Activated gamma-delta T cell (primary cell): ENCODE measurements around the gene ZNF655.
A peak's percentile ranks its signal among the peaks of the same experiment; 100 is the strongest.
"Not testable (repeated sequence)": the region's sequence is repeated elsewhere in the genome, so short reads cannot be mapped to it uniquely, and the experiment has no call there.

ENCODE experiments used
- DNase-seq: peaks from one replicate; lab custom pipeline; 2025; lab: John Stamatoyannopoulos, UW
- total RNA-seq, 2 donors: gene quantifications; one replicate each; lab custom pipeline; 2026; lab: John Stamatoyannopoulos, UW

ZNF655 gene, protein sequence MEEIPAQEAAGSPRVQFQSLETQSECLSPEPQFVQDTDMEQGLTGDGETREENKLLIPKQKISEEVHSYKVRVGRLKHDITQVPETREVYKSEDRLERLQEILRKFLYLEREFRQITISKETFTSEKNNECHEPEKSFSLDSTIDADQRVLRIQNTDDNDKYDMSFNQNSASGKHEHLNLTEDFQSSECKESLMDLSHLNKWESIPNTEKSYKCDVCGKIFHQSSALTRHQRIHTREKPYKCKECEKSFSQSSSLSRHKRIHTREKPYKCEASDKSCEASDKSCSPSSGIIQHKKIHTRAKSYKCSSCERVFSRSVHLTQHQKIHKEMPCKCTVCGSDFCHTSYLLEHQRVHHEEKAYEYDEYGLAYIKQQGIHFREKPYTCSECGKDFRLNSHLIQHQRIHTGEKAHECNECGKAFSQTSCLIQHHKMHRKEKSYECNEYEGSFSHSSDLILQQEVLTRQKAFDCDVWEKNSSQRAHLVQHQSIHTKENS
- total RNA-seq, result 318 to 458 reads per million in 2 donors

DNA sequence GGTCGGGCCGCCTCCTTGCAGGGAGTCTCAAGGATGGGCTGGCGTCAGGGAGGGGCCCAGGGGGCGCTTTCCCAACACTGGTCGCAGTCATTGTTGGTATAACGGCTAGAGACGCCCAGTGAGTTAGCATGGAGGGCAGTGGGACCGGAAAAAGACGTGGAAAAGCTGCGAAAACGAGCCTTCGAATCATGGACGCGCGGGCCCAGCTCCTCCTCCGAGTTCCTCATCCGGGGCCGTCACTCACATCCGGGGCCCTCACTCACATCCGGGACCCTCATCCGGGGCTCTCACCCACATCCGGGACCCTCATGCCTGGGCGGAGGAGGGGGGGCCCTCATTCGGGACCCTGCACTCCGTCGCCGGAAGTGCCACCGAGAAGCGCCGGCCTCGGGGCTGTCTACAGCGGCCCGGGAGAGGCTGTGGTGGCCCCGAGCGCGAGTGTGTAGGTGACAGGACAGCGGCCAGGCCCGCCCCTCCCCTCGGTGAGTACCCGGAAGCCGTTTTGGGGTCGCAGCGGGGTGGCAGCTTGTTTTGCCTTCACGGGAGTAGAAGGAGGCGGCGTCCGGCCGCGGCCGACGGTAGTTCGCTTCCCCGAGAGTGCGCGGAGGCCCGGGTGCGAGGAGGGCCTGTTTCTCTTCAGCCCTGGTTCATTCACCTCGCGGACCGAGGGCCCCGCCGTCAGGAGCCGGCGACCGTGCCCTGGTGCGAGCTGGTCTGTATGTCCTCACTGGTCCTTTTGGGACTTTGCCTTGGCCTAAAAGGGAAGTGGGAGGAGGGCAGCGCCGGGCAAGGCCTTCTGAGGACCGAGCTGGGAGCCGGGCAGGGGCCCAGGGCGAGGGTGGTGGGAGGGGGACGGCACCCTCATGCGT, at the start of gene ZNF655:
ZNF655 (plus strand) TSS at position 337 of the 869 bp plus-strand sequence. CDS start 1,918 bp downstream, outside the sequence.
- peak; percentile 86 for DNase-seq

DNA sequence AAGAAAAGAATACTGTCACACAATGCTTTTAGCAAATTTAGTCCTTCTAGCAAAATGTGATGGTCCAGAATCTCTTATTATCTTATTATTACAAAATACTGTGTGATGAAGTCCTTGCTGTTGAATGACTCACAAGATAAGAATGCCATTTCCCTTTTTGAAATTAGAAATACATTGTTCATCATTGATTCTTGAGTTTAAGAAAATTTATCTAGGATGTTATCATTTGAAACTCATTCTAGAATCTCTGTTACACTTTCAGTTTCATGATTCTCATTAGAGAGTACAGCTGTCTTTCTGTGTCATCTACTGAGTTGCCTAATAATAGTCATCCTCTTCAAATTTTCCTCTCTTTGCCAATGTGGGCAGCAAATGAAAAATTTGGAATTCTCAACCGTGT, 44.4 kb upstream of the ZNF655 start:
- DNase-seq, result no peak

DNA sequence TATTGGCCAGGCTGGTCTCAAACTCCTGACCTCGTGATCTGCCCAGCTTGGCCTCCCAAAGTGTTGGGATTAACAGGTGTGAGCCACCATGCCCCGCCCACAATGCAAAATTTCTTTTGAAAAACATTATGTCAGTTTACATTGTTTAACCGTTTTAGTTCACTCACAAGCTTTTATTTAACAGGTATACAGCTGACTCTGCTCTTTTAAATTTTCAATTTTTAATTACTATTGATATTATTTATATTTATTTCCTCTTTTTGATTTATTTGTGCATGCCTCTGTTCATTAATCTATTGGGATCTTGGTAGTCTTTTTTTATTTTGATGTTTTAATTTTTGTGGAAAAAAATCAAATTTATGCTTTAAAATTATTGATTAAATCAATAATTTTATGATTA, 37.0 kb upstream of the ZNF655 start:
- no peak for DNase-seq

DNA sequence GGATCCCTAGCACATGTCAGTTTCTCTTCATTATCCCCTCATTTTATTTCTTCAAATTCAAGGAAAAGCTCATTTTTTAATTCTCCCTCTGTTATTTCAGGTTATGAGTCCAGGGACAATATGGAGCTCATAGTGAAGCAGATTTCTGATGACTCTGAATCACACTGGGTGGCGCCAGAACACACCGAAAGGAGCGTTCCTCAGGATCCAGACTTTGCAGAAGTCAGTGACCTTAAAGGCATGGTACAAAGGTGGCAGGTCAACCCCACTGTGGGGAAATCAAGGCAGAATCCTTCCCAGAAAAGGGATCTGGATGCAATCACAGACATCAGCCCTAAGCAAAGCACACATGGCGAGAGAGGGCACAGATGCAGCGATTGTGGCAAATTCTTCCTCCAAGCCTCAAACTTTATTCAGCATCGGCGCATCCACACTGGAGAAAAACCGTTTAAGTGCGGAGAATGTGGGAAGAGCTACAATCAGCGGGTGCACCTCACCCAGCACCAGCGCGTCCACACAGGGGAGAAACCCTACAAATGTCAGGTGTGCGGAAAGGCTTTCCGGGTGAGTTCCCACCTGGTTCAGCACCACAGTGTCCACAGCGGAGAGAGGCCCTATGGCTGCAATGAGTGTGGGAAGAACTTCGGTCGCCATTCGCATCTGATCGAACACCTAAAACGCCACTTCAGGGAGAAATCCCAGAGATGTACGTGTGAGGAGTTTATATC, 32.6 kb upstream of the ZNF655 start:
- no peak for DNase-seq

DNA sequence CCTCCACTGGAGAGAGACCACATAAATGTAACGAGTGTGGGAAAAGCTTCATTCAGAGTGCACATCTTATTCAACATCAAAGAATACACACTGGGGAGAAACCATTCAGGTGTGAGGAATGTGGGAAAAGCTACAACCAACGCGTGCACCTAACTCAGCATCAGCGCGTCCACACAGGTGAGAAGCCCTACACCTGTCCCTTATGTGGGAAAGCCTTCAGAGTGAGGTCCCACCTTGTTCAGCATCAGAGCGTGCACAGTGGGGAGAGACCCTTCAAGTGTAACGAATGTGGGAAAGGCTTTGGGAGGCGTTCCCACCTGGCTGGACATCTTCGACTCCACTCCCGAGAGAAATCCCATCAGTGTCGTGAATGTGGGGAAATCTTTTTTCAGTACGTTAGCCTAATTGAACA, 27.1 kb upstream of the ZNF655 start:
- no peak for DNase-seq

DNA sequence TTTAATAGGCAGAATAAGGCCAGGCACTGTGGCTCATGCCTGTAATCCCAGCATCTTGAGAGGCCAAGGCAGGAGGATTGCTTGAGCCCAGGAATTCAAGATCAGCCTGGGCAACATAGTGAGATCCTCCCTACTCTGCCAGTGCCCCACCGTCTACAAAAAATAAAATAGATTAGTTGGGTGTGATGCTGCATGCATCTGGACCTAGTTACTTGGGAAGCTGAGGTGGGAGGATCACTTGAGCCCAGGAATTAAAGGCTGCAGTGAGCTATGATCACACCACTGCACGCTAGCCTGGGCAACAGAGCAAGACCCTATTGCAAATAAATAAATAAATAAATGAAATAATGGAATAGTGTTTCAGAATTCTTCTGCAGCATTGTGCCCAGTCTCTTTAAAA, 22.8 kb upstream of the ZNF655 start:
- DNase-seq, result no peak

DNA sequence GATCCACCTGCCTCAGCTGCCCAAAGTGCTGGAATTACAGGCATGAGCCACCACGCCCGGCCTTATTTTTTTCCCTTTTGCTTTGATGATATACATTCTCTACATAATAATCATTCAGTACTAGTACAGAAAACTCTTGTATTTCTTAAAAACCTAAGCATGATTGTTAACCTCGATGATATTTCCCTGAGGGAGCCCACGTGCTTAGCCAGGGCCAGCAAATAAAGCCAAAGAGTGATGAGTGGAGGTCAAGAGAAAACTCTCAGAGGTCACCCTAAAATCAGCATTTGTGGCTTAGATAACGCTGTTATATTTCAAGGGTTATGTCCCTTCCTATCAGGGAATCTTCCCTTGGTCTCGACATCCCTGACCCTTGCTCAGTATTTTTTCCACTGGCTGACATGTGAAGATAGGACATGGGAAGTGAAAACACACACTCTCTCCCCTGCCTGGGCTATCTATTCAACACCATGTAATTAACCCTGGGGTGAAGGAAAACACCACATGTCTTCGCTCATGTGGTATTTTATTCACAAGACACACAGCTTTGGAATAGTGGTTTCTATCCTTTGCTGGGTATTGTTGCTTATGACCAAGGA, 19.1 kb upstream of the ZNF655 start:
- no peak for DNase-seq

DNA sequence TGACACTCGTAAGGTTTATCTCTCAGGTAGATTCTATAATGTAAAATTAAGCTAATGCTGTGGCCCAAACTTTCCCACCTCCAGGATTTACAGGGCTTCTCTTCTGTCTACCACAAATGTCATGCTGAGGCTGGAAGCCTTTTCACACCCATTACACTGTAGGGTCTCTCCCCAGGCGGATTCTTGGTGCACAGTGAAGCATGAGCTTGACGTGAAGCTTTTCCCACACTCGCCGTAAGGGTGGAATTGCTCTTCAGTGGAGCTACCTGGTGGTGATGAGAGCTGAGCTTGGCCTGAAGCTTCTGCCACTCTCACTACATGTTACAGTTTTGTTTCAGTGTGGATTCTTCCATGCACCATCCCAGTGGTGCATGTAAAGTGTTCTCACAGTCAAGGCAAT, 17.9 kb upstream of the ZNF655 start:
- DNase-seq, result no peak

DNA sequence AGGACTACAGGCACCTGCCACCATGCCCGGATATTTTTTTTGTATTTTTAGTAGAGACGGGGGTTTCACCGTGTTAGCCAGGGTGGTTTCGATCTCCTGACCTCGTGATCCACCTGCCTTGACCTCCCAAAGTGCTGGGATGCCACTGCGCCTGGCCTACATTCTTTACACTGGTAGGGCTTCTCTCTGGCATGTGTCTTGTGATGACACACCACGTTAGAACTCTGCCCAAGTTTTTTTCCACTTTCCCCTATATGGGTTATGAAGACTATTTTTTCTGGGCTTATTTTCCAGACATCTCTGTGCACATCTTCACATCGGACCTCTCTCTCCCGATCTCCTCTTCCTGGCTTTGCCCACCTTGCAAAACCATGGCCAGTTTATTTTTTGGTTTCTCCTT, 17.2 kb upstream of the ZNF655 start:
- DNase-seq, result no peak

DNA sequence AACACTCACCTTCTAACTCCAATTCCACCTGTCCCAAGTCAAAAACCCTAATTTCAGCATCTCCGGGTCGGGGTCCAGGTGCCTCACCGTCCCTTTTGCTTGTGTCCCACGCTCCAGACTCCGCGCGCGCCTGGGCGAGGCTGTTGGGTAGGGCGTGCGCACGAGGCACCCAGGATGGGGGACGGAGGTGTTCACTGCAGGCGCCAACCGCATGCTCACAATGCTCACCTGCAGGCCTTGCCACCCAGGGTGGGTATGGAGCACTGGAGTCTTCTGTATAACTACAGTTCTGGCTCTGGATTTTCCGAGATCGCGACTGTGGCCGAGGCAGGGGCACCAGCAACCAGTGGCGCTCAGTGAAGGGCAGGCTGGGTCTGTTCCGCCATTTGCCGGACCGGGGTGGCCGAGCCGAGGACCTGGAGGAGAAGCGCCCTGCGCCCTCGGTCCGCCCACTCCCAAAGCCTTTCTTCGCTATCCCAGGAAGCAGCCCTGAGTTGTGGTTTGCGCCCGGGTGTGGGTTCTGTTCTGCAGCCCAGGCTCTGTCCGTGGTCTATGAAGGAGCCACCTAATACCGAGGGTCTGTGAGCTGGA, 15.3 kb upstream of the ZNF655 start:
- no peak for DNase-seq

DNA sequence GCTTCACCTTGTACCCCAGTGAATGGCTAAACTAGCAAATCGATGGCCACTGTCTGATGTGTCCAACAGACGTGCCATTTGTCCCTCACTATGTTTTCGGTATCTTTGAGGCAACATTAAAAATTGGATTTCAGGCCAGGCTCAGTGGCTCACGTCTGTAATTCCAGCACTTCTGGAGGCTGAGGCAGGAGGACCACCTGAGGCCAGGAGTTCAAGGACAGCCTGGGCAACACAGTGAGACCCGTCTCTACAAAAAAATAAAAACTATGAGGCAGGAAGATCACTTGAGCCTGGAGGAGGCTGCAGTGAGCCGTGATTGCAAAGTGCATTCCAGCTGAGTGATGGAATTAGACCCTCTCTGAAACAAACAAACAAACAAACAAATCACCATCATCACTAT, 14.5 kb upstream of the ZNF655 start:
- no peak for DNase-seq

DNA sequence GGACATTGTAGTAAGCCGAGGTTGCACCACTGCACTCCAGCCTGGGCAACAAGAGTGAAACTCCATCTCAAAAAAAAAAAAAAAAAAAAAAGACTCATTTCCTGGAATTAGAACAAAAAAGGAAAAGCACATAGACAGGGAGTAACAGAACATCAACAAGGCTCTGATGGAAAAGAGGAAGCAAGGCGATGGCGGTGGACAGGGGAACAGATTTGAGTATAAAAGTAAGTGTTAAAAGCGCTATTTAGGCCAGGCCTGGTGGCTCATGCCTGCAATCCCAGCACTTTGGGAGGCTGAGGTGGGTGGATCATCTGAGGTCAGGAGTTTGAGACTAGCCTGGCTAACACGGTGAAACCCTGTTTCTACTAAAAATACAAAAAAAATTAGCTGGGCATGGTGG, 13.1 kb upstream of the ZNF655 start:
- DNase-seq, result not testable (repeated sequence)

DNA sequence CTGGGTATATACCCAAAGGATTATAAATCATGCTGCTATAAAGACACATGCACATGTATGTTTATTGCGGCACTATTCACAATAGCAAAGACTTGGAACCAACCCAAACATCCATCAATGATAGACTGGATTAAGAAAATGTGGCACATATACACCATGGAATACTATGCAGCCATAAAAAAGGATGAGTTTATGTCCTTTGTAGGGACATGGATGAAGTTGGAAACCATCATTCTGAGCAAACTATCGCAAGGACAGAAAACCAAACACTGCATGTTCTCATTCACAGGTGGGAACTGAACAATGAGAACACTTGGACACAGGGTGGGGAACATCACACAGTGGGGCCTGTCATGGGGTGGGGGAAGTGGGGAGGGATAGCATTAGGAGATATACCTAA, 8.9 kb upstream of the ZNF655 start:
- not testable (repeated sequence) for DNase-seq

DNA sequence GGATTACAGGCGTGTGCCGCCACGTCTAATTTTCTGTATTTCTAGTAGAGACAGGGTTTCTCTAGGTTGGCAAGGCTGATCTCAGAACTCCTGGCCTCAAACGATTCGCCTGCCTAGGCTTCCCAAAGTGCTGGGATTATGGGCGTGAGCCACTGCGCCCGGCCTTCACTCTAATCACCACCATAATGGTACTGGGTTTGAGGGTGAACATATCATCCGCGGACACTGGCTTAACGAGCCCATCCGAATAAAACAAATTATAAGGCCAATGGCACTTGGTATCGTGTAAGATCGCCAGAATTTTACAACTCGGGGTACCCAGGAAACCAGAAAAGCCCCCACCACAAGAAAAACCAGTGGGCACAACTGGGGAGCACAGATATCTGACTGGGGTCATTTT, 7.1 kb upstream of the ZNF655 start:
- no peak for DNase-seq

DNA sequence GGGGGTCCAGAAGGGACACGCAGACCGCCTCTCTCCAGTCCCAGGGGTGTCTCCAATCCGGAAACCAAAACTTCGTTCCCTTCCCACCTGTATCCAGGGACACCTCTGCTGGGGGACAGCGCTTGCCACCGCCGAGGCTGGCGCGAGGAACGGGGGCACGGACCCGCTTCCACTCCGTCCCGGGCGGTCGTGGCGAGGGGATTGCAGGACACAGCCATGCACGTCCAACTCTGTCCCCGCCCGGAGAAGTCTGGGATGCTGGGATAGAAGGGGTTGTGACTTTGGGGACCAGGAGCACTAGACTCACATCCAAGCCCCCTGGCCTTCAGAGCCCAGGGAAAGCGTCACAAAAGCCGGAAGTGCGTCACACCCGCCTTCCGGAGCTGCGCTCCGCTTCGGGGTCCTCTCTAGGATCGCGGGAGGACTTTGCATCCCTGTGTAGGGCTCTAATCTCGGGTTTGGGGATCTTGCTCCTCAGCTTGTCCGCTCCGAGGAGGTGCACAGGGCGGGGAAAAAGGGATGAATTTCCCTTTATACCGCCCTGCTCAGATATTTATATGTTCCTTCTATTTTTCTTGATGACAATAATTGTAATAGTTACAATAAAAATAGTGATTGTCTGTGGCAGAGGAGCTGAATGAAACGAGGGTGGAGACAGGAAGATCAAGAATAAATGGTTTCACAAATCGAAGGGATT, 6.5 kb upstream of the ZNF655 start, which contains the start of gene FAM200A:
FAM200A (minus strand) TSS at position 348 of the 697 bp plus-strand sequence. CDS start 3,707 bp downstream, outside the sequence.
- DNase-seq, result peak; percentile 65

DNA sequence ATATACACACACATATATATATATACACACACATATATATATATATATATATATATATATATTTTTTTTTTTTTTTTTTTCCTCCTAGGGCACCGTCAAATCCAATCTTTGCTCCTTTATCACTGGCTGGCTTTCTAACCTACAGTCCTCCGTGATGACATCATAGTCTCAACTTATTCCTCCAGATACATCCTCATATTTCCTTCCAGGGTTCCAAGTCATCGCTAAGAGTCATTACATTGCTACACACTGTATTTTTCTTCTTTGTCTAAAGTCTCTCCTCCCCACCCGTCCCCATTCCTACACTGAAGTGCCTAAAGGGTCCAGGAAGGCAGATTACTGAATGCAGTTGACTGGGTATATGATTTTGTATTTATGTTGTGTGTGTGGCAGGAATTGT, 5.4 kb upstream of the ZNF655 start:
- DNase-seq, result no peak

DNA sequence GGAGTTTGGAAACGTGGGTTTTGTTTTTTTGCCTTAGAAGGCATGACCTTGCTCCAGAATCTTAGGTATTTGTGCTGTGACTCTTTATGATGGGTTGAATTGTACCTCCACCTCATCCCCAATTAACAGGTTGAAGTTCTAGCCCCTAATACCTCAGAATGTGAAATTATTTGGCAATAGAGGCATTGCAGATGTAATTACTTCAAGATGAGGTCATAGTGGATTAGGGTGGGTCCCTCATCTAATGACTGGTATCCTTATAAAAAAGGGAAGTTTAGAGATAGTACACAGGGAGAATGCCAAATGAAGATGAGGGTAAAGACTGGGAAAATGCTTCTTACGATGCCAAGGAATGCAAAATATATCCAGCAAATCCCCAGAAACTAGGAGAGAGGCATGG, 3.5 kb upstream of the ZNF655 start:
- no peak for DNase-seq

DNA sequence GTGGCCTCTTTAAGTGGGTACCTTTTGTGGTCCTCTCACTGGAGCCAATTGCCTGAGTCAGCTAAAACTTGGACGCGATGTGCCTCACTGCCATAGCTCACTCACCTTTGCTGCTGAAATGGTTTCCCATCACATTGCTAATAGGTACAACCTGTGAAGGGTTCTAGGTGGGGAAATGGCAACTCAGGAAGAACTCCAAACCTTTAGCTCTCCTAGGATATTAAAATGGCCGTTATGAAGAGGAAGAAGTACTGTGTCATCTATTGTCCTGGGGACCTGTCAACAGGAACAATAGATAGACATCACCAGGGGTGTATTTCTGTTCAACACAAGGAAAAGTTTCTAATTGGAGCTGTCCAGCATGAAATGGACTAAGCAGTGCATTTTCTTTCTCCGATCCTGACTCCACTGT, 1.2 kb upstream of the ZNF655 start:
- no peak for DNase-seq

DNA sequence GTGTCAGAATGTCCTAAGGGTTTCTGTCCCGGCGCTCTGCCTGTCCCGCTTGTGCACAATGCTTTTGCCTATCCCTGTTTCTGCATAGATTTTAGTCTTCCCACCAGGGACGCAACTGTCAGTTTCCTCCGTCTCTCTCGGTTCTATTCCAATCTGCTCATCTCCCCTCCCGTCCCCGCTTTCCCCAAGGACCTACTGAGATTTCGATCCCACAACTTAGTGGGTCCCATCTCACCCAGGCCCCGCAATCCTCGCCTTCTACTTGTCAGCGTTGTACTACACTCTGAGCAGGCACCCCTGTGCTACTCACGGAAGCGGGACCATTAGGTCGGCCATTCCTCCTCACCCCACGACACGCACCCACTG, 519 bp upstream of the ZNF655 start:
- no peak for DNase-seq

DNA sequence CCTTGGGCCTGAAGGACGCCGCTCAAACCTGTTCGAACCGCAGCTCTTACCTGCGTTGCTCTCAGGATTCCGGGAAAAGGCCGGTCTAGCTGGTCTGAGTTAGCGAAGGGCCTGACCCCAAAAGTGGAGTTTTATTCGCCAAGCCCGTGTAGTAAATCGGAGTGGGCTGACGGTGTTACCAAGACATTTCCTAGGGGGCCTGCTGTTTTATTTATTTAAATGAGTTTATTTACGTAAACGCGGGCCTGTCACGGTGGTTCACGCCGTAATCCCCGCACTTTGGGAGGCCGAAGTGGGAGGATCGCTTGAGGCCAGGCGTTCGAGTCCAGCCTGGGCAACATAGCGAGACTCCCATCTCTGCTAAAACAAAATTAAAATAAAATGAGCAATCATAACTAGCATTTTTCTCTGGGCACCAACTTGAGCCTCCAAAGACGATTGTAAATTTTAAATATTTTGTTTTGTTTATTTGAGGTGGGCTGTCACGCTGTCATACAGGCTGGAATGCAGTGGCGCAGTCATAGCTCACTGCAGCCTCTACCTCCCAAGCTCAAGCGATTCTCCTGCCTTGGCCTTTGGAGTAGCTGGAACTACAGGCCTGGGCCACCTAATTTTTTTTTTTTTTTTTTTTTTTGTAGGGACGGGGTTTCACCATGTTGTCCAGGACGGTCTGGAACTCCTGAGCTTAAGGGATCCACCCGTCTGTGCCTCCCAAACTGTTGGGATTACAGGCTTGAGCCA, 903 bp downstream of the ZNF655 start:
- no peak for DNase-seq
